Activated T-cell treated with anti-CD3 and anti-CD28 coated beads, Interleukin-2, amount 50 U/mL, for 24 hours (primary cell): ENCODE results near the gene VKORC1.

Source experiments
- DNase-seq: peaks from one replicate; pipeline ENCODE4 v3.0.0-alpha.2; 2020
- H3K27ac Mint-ChIP-seq: 2 replicates; pipeline ENCODE4 v1.8.0; 2020; ENCODE audit warnings: mild to moderate bottlenecking, mixed read lengths
- H3K27me3 Mint-ChIP-seq: 2 replicates; pipeline ENCODE4 v1.8.0; 2020; ENCODE audit warnings: mixed read lengths
- H3K36me3 Mint-ChIP-seq: 2 replicates; pipeline ENCODE4 v1.8.0; 2020; ENCODE audit warnings: low read depth, mixed read lengths
- H3K4me1 Mint-ChIP-seq: 2 replicates; pipeline ENCODE4 v1.8.0; 2020; ENCODE audit warnings: low read depth, mixed read lengths
- H3K4me3 Mint-ChIP-seq: 2 replicates; pipeline ENCODE4 v1.8.0; 2020; ENCODE audit warnings: mild to moderate bottlenecking, moderate library complexity, mixed read lengths
- H3K9me3 Mint-ChIP-seq: 2 replicates; pipeline ENCODE4 v1.8.0; 2020; ENCODE audit warnings: mixed read lengths

Gene VKORC1

GRCh38 chr16:31084584-31085302 is 9.9 kb downstream of the VKORC1 start:
- Mint-ChIP-seq H3K9me3 (no peaks in the 10 kb centered on the region), H3K4me1 (peaks cover 14% of the 10 kb centered on the region), H3K4me3 (no peak overlapping the region), H3K36me3 (peaks cover 79% of the 10 kb centered on the region), H3K27me3 (no peaks in the 10 kb centered on the region), H3K27ac (no peak overlapping the region)
- DNase-seq: no peak

DNA sequence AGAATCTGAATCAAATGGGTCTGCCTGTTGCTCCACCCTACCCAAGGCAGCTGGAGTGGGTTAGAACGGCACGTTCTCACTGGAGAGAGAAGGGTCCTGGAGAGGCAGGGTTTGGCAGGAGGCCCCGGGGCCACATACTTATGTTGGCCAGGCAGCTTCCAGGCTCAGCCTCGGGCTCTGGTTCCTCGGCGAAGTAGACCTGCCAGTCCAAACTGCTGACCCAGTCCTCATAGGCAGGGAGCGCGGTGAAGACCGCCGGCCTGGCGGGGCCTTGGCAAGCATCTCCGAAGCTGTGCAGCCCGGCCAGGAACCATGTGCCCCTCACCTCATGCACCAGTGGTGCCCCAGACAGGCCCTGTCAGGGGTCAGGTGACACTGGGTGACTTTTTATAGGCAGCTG is 10.6 kb downstream of the VKORC1 start:
- Mint-ChIP-seq H3K4me1 (peaks cover 21% of the 10 kb centered on the region), H3K27me3 (no peaks in the 10 kb centered on the region), H3K36me3 (peaks cover 79% of the 10 kb centered on the region), H3K27ac (no peak overlapping the region), H3K4me3 (no peak overlapping the region), H3K9me3 (no peaks in the 10 kb centered on the region)
- no peak for DNase-seq

- DNase-seq: no peak
- peaks cover 82% of the 10 kb centered on the region for H3K36me3 Mint-ChIP-seq
- H3K4me1 Mint-ChIP-seq: peaks cover 25% of the 10 kb centered on the region
- no peak overlapping the region for H3K4me3 Mint-ChIP-seq
- no peaks in the 10 kb centered on the region for H3K9me3 Mint-ChIP-seq
- peak overlapping the region; percentile 22 for H3K27ac Mint-ChIP-seq
- H3K27me3 Mint-ChIP-seq: no peaks in the 10 kb centered on the region
These were observed 11.0 kb downstream of the VKORC1 start for GRCh38 chr16:31083556-31083955.

DNA sequence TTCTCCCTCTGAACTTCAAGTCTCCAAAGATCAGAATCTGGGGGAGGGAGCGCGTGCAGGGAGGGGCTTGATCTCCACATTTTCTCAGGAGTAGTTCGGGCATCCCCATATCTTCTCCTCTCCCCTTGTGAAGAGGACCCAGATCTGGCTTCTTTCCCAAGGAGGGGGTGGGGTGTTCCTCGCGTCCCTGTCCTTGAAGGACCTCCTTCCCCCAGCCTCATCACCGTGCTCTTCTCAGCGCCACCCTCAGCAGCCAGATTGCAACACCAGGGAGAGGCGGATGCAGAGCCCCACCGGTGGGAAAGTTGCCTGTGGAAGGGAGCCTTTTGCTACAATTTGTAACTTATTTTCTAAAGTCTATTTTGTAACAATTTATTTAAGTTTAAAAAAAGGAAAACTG is 11.5 kb downstream of the VKORC1 start:
- H3K4me3 Mint-ChIP-seq: no peak overlapping the region
- peak overlapping the region; percentile 37 for H3K27ac Mint-ChIP-seq
- no peak for DNase-seq
- H3K9me3 Mint-ChIP-seq: no peaks in the 10 kb centered on the region
- no peaks in the 10 kb centered on the region for H3K27me3 Mint-ChIP-seq
- peaks cover 82% of the 10 kb centered on the region for H3K36me3 Mint-ChIP-seq
- peaks cover 28% of the 10 kb centered on the region for H3K4me1 Mint-ChIP-seq

- H3K27ac Mint-ChIP-seq: peak overlapping the region; percentile 67
- no peaks in the 10 kb centered on the region for H3K9me3 Mint-ChIP-seq
- DNase-seq: no peak
- peaks cover 85% of the 10 kb centered on the region for H3K36me3 Mint-ChIP-seq
- no peak overlapping the region for H3K4me3 Mint-ChIP-seq
- no peaks in the 10 kb centered on the region for H3K27me3 Mint-ChIP-seq
- H3K4me1 Mint-ChIP-seq: peaks cover 33% of the 10 kb centered on the region
These were observed 12.1 kb downstream of the VKORC1 start for GRCh38 chr16:31082368-31083045.

DNA sequence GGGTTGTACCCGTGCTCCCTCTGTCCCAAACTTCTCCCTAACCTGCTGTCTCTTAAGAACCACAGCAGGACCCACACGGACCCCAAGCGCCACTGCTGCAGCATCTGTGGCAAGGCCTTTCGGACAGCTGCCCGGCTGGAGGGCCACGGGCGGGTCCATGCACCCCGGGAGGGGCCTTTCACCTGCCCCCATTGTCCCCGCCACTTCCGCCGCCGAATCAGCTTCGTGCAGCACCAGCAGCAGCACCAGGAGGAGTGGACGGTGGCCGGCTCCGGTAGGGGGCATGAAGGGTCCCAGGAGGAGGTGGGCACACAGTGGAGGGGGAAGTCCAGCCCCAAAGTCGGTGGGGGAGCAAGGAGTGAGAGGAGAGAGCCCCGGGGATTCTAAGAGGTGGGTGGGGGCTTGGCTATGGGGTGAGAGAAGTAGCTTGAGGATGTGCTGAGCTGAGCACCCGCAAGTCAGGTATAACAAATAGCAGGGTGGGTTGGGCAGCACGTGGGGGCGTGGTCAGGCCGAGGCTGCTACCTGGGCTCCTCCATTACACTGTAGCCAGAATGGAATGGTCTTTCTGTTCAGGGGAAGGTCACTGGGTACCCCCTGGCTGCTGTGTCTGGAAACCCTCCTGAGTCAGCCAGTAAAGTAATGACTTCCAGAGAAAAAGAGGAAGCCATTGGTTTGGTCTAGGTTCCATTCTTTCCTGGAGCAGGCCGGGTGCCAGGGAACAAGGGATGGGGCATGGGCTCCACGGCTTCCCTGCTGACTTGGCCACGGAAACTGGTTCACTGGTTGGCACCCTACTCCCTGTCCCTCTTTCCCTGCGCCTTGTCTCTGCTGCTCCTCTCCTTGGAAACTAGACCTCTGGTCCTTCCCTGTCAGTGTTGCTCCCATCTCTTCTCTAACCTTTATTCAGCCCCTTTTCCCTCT is 12.9 kb downstream of the VKORC1 start:
- Mint-ChIP-seq H3K27me3 (no peaks in the 10 kb centered on the region), H3K36me3 (peaks cover 88% of the 10 kb centered on the region), H3K4me1 (peaks cover 36% of the 10 kb centered on the region), H3K27ac (peak overlapping the region; percentile 67), H3K9me3 (no peaks in the 10 kb centered on the region), H3K4me3 (no peak overlapping the region)
- DNase-seq: no peak

GRCh38 chr16:31080756-31081419 is 13.7 kb downstream of the VKORC1 start:
- Mint-ChIP-seq H3K27me3 (no peaks in the 10 kb centered on the region), H3K36me3 (peaks cover 91% of the 10 kb centered on the region), H3K27ac (peak overlapping the region; percentile 77)

DNA sequence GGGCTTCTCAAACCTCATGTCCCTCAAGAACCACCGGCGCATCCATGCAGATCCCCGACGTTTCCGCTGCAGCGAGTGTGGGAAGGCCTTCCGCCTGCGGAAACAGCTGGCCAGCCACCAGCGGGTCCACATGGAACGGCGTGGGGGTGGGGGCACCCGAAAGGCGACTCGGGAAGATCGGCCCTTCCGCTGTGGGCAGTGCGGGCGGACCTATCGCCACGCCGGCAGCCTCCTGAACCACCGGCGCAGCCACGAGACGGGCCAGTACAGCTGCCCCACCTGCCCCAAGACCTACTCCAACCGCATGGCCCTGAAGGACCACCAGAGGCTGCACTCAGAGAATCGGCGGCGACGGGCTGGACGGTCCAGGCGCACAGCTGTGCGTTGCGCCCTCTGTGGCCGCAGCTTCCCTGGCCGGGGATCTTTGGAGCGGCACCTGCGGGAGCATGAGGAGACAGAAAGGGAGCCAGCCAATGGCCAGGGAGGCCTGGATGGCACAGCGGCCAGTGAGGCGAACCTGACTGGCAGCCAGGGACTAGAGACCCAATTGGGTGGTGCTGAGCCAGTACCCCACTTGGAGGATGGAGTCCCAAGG is 14.5 kb downstream of the VKORC1 start:
- DNase-seq: no peak
- peaks cover 46% of the 10 kb centered on the region for H3K4me1 Mint-ChIP-seq
- no peaks in the 10 kb centered on the region for H3K27me3 Mint-ChIP-seq
- H3K36me3 Mint-ChIP-seq: peaks cover 85% of the 10 kb centered on the region
- no peaks in the 10 kb centered on the region for H3K9me3 Mint-ChIP-seq
- peak overlapping the region; percentile 47 for H3K27ac Mint-ChIP-seq
- no peak overlapping the region for H3K4me3 Mint-ChIP-seq

More at GRCh38 chr16:31080756-31081419, 13.7 kb downstream of the VKORC1 start:
- DNase-seq: no peak
- H3K4me1 Mint-ChIP-seq: peaks cover 40% of the 10 kb centered on the region
- no peaks in the 10 kb centered on the region for H3K9me3 Mint-ChIP-seq
- H3K4me3 Mint-ChIP-seq: no peak overlapping the region

DNA sequence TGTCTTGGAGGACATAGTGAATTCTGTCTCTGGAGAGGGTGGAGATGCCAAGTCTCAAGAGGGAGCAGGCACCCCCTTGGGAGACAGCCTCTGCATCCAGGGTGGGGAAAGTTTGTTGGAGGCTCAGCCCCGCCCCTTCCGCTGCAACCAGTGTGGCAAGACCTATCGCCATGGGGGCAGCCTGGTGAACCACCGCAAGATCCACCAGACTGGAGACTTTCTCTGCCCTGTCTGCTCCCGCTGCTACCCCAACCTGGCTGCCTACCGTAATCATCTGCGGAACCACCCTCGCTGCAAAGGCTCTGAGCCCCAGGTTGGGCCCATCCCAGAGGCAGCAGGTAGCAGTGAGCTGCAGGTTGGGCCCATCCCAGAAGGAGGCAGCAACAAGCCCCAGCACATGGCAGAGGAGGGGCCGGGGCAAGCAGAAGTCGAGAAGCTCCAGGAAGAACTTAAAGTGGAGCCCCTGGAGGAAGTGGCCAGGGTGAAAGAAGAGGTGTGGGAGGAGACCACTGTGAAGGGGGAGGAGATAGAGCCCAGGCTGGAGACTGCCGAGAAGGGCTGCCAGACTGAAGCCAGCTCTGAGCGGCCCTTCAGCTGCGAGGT is 15.2 kb downstream of the VKORC1 start:
- H3K4me3 Mint-ChIP-seq: no peak overlapping the region
- H3K9me3 Mint-ChIP-seq: no peaks in the 10 kb centered on the region
- H3K4me1 Mint-ChIP-seq: peaks cover 53% of the 10 kb centered on the region
- peak overlapping the region; percentile 53 for H3K27ac Mint-ChIP-seq
- peaks cover 90% of the 10 kb centered on the region for H3K36me3 Mint-ChIP-seq
- no peak for DNase-seq
- H3K27me3 Mint-ChIP-seq: no peaks in the 10 kb centered on the region

- Mint-ChIP-seq H3K27me3 (no peaks in the 10 kb centered on the region), H3K27ac (peak overlapping the region; percentile 22), H3K4me1 (peaks cover 53% of the 10 kb centered on the region), H3K36me3 (peaks cover 88% of the 10 kb centered on the region), H3K4me3 (no peak overlapping the region), H3K9me3 (no peaks in the 10 kb centered on the region)
- no peak for DNase-seq
These were observed 15.8 kb downstream of the VKORC1 start for GRCh38 chr16:31078597-31079341.

DNA sequence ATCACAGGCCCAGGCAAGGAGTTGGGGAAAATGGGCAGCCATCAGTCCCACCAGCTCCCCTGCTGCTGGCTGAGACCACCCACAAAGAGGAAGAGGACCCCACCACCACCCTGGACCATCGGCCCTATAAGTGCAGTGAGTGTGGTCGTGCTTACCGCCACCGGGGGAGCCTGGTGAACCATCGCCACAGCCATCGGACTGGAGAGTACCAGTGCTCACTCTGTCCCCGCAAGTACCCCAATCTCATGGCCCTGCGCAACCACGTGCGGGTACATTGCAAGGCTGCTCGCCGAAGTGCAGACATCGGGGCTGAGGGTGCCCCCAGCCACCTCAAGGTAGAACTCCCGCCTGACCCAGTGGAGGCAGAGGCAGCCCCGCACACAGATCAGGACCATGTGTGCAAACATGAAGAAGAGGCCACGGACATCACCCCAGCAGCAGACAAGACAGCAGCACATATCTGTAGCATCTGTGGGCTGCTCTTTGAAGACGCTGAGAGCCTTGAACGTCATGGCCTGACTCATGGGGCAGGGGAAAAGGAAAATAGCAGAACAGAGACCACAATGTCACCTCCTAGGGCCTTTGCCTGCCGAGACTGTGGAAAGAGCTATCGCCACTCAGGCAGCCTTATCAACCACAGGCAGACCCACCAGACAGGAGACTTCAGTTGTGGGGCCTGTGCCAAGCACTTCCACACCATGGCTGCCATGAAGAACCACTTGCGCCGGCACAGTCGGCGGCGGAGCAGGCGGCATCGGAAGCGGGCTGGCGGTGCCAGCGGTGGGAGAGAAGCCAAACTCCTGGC is 16.8 kb downstream of the VKORC1 start:
- Mint-ChIP-seq H3K4me3 (no peak overlapping the region), H3K27ac (peak overlapping the region; percentile 18), H3K9me3 (no peaks in the 10 kb centered on the region), H3K27me3 (no peaks in the 10 kb centered on the region), H3K4me1 (peaks cover 53% of the 10 kb centered on the region), H3K36me3 (peaks cover 86% of the 10 kb centered on the region)
- no peak for DNase-seq

DNA sequence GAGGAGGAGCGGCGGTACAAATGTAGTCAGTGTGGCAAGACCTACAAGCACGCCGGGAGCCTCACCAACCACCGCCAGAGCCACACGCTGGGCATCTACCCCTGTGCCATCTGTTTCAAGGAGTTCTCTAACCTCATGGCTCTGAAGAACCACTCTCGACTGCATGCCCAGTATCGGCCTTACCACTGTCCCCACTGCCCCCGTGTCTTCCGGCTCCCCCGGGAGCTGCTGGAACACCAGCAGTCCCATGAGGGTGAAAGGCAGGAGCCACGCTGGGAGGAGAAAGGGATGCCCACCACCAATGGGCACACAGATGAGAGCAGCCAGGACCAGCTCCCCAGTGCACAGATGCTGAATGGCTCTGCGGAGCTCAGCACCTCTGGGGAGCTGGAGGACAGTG is 17.6 kb downstream of the VKORC1 start:
- Mint-ChIP-seq H3K27me3 (no peaks in the 10 kb centered on the region), H3K4me1 (peaks cover 53% of the 10 kb centered on the region), H3K9me3 (no peaks in the 10 kb centered on the region), H3K4me3 (no peak overlapping the region), H3K27ac (peak overlapping the region; percentile 47), H3K36me3 (peaks cover 88% of the 10 kb centered on the region)
- no peak for DNase-seq
